ENCODE data around the gene SLC9C1.

The SLC9C1 gene

DNA sequence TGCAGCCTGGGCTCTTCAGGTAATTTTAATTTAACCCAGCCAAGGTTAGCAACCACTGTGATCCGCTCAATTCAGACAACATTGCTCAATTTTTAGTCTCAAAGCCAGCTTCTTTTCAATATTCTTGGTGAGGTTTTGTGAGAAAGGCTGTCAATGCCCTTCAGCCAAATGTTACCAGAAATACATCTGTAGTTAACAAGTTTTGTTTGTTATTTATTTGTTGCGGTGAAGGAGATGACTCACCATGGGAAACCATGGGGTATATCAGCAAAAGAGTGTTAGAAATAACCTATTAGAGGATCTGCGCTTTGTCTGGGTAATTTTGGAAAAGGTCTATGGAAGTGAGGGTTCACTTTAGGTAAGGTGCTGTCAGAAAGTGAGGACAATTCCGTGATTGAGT lies 5.0 kb downstream of the SLC9C1 start:
- Mint-ChIP-seq H3K27me3 (ENCODE audit: low read depth) (no peaks in the 10 kb centered on the region), H3K4me1 (peaks cover 8% of the 10 kb centered on the region), H3K27ac (no peak overlapping the region), H3K4me3 (no peak overlapping the region), H3K36me3 (ENCODE audit: low read depth) (no peaks in the 10 kb centered on the region), H3K9me3 (peaks cover 5% of the 10 kb centered on the region)
- TF ChIP-seq, protein P1, sequence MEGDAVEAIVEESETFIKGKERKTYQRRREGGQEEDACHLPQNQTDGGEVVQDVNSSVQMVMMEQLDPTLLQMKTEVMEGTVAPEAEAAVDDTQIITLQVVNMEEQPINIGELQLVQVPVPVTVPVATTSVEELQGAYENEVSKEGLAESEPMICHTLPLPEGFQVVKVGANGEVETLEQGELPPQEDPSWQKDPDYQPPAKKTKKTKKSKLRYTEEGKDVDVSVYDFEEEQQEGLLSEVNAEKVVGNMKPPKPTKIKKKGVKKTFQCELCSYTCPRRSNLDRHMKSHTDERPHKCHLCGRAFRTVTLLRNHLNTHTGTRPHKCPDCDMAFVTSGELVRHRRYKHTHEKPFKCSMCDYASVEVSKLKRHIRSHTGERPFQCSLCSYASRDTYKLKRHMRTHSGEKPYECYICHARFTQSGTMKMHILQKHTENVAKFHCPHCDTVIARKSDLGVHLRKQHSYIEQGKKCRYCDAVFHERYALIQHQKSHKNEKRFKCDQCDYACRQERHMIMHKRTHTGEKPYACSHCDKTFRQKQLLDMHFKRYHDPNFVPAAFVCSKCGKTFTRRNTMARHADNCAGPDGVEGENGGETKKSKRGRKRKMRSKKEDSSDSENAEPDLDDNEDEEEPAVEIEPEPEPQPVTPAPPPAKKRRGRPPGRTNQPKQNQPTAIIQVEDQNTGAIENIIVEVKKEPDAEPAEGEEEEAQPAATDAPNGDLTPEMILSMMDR (IDR thresholded peaks at IDR 0.05; ENCODE audit: unreplicated experiment in 3 of 3) = no peak

DNA sequence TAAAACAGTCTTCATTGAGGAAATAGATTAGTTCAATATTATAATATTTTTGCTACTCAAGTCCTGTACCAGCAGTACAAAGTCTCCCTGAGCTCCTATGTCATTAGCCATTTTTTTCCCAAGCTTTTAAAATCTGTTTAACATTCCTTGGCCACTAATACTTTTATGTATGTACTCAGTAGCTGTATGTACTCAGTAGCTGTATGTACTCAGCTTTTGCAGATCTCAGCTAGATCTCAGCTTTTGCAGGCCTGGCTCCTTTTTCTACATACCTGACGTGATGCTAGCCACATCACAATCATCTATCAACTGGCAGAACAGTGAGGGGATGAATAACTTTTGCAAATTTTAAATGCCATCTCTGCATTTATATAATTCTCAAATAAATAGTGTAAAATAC lies 13.8 kb downstream of the SLC9C1 start:
- Mint-ChIP-seq H3K4me3 (no peak overlapping the region), H3K9me3 (no peaks in the 10 kb centered on the region), H3K27me3 (ENCODE audit: low read depth) (peaks cover 5% of the 10 kb centered on the region), H3K4me1 (no peaks in the 10 kb centered on the region), H3K36me3 (ENCODE audit: low read depth) (no peaks in the 10 kb centered on the region), H3K27ac (no peak overlapping the region)
- TF ChIP-seq, protein P1 (IDR thresholded peaks at IDR 0.05; ENCODE audit: unreplicated experiment in 3 of 3) = no peak

DNA sequence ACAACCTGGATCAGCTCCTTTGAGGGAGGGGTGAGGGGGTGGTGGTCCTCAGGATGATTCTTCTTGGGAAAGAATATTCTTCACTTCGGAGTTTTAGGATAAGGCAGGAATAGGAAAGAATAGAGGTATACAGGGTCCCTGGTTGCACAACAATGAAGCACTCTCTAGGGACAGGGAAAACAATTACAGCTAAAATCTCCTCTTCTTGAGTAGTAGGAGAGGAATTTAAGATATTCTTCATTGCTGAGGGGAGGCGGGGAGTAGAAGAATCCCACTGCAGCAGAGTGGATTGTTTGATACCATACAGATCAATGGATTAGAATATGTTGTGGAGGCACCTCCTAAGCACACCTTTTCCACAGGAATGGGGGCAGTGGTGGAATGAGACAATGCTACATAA lies 20.5 kb downstream of the SLC9C1 start:
- Mint-ChIP-seq H3K9me3 (no peaks in the 10 kb centered on the region), H3K4me3 (no peak overlapping the region), H3K27ac (no peak overlapping the region), H3K4me1 (no peaks in the 10 kb centered on the region), H3K27me3 (ENCODE audit: low read depth) (no peaks in the 10 kb centered on the region), H3K36me3 (ENCODE audit: low read depth) (no peaks in the 10 kb centered on the region)
- TF ChIP-seq, protein P1 (IDR thresholded peaks at IDR 0.05; ENCODE audit: unreplicated experiment in 3 of 3) = no peak

DNA sequence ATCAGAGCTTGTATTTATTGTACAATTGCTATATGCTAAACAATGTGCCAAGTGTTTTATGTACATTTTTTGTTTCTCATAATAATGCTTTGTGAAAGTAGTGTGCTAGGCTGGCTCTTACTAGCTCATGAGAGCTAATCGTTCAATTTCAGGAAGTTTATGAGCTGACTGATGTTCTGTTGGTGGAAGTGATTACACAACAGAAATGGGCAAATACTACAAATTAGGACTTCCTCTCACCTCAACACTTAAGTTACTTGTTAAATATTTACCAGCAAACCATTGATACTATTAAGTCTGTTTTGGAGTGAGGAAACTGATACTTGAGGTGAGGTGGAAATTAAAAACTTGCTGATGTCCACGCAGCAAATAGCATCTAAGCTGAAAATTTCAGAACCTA lies 32.3 kb downstream of the SLC9C1 start:
- H3K9me3 Mint-ChIP-seq = peaks cover 1% of the 10 kb centered on the region
- H3K27me3 Mint-ChIP-seq (ENCODE audit: low read depth) = no peaks in the 10 kb centered on the region
- no peak overlapping the region for H3K27ac Mint-ChIP-seq
- H3K36me3 Mint-ChIP-seq (ENCODE audit: low read depth) = no peaks in the 10 kb centered on the region
- H3K4me1 Mint-ChIP-seq = no peaks in the 10 kb centered on the region
- TF ChIP-seq, protein P1 (IDR thresholded peaks at IDR 0.05; ENCODE audit: unreplicated experiment in 3 of 3) = no peak
- no peak overlapping the region for H3K4me3 Mint-ChIP-seq

DNA sequence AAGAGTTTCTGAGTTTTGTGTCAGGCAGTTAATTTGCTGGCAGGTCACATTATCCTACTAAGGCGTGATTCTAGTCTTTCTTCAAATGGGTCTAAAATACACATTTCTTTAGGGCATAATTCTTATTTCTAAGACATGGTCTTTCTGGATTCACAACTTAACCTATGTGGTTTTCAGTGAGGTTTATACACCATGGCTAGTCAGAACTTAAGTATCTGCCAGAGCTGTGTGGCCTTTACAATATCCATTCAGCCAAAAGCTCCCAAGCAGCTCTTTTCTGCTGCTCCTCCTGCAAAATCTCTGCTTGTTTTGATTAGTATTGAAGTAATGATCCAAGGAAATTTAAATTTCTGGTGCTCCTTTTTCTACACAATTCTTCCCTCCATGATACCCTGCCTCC lies 33.5 kb downstream of the SLC9C1 start:
- Mint-ChIP-seq H3K4me1 (no peaks in the 10 kb centered on the region), H3K4me3 (no peak overlapping the region), H3K36me3 (ENCODE audit: low read depth) (no peaks in the 10 kb centered on the region), H3K27ac (no peak overlapping the region), H3K9me3 (peaks cover 6% of the 10 kb centered on the region), H3K27me3 (ENCODE audit: low read depth) (no peaks in the 10 kb centered on the region)
- TF ChIP-seq, protein P1 (IDR thresholded peaks at IDR 0.05; ENCODE audit: unreplicated experiment in 3 of 3) = no peak

DNA sequence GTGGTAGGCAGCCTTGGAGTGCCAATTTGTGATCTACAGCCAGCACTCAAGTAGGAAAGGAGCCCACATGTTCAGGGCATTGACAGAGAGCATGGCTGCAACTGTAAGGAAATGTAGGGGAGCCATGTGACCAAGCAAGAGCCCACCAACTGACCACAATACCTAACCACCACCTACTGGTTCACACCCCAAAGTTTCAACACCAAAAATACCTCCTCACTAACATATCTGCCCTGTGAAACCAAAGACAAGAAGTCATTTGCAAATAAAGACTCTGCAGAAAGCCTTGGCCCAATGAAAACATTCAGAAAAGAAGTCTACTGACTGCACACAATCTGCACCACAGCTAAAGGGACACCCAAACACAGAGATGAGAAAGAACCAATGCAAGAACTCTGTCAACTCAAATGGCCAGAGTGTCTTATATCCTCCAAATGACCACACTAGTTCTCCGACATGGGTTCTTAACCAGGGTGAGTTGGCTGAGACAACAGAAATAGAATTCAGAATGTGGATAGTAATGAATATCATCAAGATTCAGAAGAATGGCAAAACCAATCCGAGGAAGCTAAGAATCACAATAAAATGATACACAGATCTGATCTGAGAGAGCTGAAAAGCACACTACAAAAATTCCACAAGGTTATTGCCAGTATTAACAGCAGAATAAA lies 40.6 kb downstream of the SLC9C1 start:
- Mint-ChIP-seq H3K36me3 (ENCODE audit: low read depth) (peaks cover 4% of the 10 kb centered on the region), H3K4me3 (no peak overlapping the region), H3K4me1 (no peaks in the 10 kb centered on the region), H3K9me3 (peaks cover 28% of the 10 kb centered on the region), H3K27ac (no peak overlapping the region), H3K27me3 (ENCODE audit: low read depth) (no peaks in the 10 kb centered on the region)
- TF ChIP-seq, protein P1 (IDR thresholded peaks at IDR 0.05; ENCODE audit: unreplicated experiment in 3 of 3) = no peak

Data from nephron (organoid).